Endodermal cell (in vitro differentiated cells): Measurements from ENCODE around the gene TMEM141. TPM values are rescaled to one million over a fixed set of nuclear protein-coding genes. Genes with fewer than 3 reads are reported as not detected.

Experiments used
- DNase-seq: peaks from one replicate; pipeline ENCODE4 v3.0.0-alpha.2; 2017
- H3K27ac ChIP-seq: 2 replicates; pipeline ENCODE4 v1.5.1; 2013; ENCODE audit warnings: mild to moderate bottlenecking, low read depth, low read length, moderate library complexity
- H3K27me3 ChIP-seq: 2 replicates; pipeline ENCODE4 v1.6.1; 2013; ENCODE audit warnings: mild to moderate bottlenecking, low read length, moderate library complexity; ENCODE audit not compliant: insufficient read depth, control insufficient read depth, poor library complexity, severe bottlenecking
- H3K36me3 ChIP-seq: 2 replicates; pipeline ENCODE4 v1.7.0; 2013; ENCODE audit warnings: mild to moderate bottlenecking, low read length, moderate library complexity; ENCODE audit not compliant: control insufficient read depth, insufficient read depth
- H3K4me1 ChIP-seq: one replicate; pipeline ENCODE4 v1.7.0; 2013; ENCODE audit warnings: low read length; ENCODE audit not compliant: control insufficient read depth, insufficient read depth
- H3K4me3 ChIP-seq: 2 replicates; pipeline ENCODE4 v1.5.1; 2013; ENCODE audit warnings: mild to moderate bottlenecking, low read length, moderate library complexity
- H3K9ac ChIP-seq: 2 replicates; pipeline ENCODE4 v1.6.1; 2013; ENCODE audit warnings: mild to moderate bottlenecking, low read length, moderate library complexity; ENCODE audit not compliant: poor library complexity, severe bottlenecking; ENCODE audit errors: extremely low read depth
- H3K9me3 ChIP-seq: 2 replicates; pipeline ENCODE4 v1.6.1; 2013; ENCODE audit warnings: mild to moderate bottlenecking, low read length, moderate library complexity; ENCODE audit not compliant: control insufficient read depth
- H3K27ac Mint-ChIP-seq: 2 replicates; pipeline ENCODE4 v1.8.0; 2020; ENCODE audit warnings: mixed read lengths
- H3K27me3 Mint-ChIP-seq: 2 replicates; pipeline ENCODE4 v1.8.0; 2021; ENCODE audit warnings: mild to moderate bottlenecking, mixed read lengths; ENCODE audit not compliant: insufficient read depth
- H3K36me3 Mint-ChIP-seq: 2 replicates; pipeline ENCODE4 v1.8.0; 2020; ENCODE audit warnings: low read depth, mixed read lengths
- H3K4me1 Mint-ChIP-seq: 2 replicates; pipeline ENCODE4 v1.8.0; 2020; ENCODE audit warnings: mixed read lengths
- H3K4me3 Mint-ChIP-seq: 2 replicates; pipeline ENCODE4 v1.8.0; 2020; ENCODE audit warnings: mild to moderate bottlenecking, moderate library complexity, mixed read lengths
- H3K9me3 Mint-ChIP-seq: 2 replicates; pipeline ENCODE4 v1.8.0; 2020; ENCODE audit warnings: mild to moderate bottlenecking, mixed read lengths
- CTCF ChIP-seq: fragments of 200-600 bp; sonication (generic); conservative IDR thresholded peaks from 2 replicates; pipeline ENCODE4 v1.5.0; 2021; ENCODE audit warnings: antibody characterized with exemption, mild to moderate bottlenecking
- WGBS, 2 experiments: methylation state at CpG; one replicate each; pipeline versions ENCODE4 v1.1.5 to v1.1.7; 2013; ENCODE audit warnings: missing lambda C conversion rate in 2 of 2, mixed read lengths in 1 of 2; ENCODE audit not compliant: insufficient coverage in 1 of 2, insufficient read length in 1 of 2; 5-methylcytosine and 5-hydroxymethylcytosine counted together
- total RNA-seq, 2 donors: library from RNA; stranded (reverse); fragmentation: NEBNext Ultra II Directional in 1 of 2; extraction: Animal tissue kit (Norgen Biotek cat#: 25700) in 1 of 2; gene quantifications; 2 replicates in 1 of 2; 3 replicates in 1 of 2; pipeline ENCODE4 v1.2.1, GENCODE V29; 2021

Gene TMEM141
- total RNA-seq, 2 donors from 2014 or later: 215 to 339 TPM

GRCh38 chr9:136806631-136807201, 15.6 kb downstream of the TMEM141 start:
- Histone ChIP-seq H3K9ac (peak overlapping the region; percentile 41), H3K4me3 (peak overlapping the region; percentile 84), H3K27me3 (no peaks in the 10 kb centered on the region), H3K4me1 (peaks cover 5% of the 10 kb centered on the region), H3K9me3 (no peaks in the 10 kb centered on the region), H3K36me3 (peaks cover 32% of the 10 kb centered on the region), H3K27ac (no peak overlapping the region)
- Mint-ChIP-seq H3K27ac (peak overlapping the region; percentile 39), H3K4me1 (peaks cover 20% of the 10 kb centered on the region), H3K9me3 (no peaks in the 10 kb centered on the region), H3K36me3 (peaks cover 48% of the 10 kb centered on the region), H3K4me3 (peak overlapping the region; percentile 70), H3K27me3 (peaks cover 19% of the 10 kb centered on the region)
- TF ChIP-seq CTCF: no peak
- 87 to 92% methylated on average over 21 to 25 of the region's 25 CpGs for WGBS, 2 experiments
- DNase-seq: no peak

GRCh38 chr9:136807281-136808074, 16.3 kb downstream of the TMEM141 start, which contains the start of gene RABL6:
TSS of gene RABL6 (plus strand) at chr9:136807948. CDS start at chr9:136808197, 249 bp downstream.
- WGBS, 2 experiments: 2% methylated on average over 52 to 96 of the region's 96 CpGs
- peaks cover 49% of the 10 kb centered on the region for H3K36me3 Mint-ChIP-seq
- peak within 1 kb of the TSS; percentile 87 for H3K27ac Mint-ChIP-seq
- H3K4me1 ChIP-seq: peaks cover 5% of the 10 kb centered on the region
- H3K27ac ChIP-seq: no peak within 1 kb of the TSS
- no peaks in the 10 kb centered on the region for H3K9me3 Mint-ChIP-seq
- no peaks in the 10 kb centered on the region for H3K9me3 ChIP-seq
- H3K4me1 Mint-ChIP-seq: peaks cover 20% of the 10 kb centered on the region
- peak within 1 kb of the TSS; percentile 92 for H3K4me3 ChIP-seq
- H3K9ac ChIP-seq: peak within 1 kb of the TSS; percentile 74
- peak; percentile 86 for DNase-seq
- H3K27me3 Mint-ChIP-seq: peaks cover 13% of the 10 kb centered on the region
- no peaks in the 10 kb centered on the region for H3K27me3 ChIP-seq
- TF ChIP-seq CTCF: no peak
- peaks cover 40% of the 10 kb centered on the region for H3K36me3 ChIP-seq
- H3K4me3 Mint-ChIP-seq: peak within 1 kb of the TSS; percentile 70

GRCh38 chr9:136808075-136808805, 17.1 kb downstream of the TMEM141 start:
- peaks cover 5% of the 10 kb centered on the region for H3K4me1 ChIP-seq
- no peak overlapping the region for H3K27ac ChIP-seq
- H3K27me3 Mint-ChIP-seq: peaks cover 11% of the 10 kb centered on the region
- H3K27ac Mint-ChIP-seq: peak overlapping the region; percentile 84
- no peaks in the 10 kb centered on the region for H3K9me3 Mint-ChIP-seq
- 0% methylated on average over 13 to 93 of the region's 93 CpGs for WGBS, 2 experiments
- H3K9ac ChIP-seq: peak overlapping the region; percentile 74
- no peaks in the 10 kb centered on the region for H3K9me3 ChIP-seq
- H3K27me3 ChIP-seq: no peaks in the 10 kb centered on the region
- H3K4me3 ChIP-seq: peak overlapping the region; percentile 92
- DNase-seq: no peak
- H3K36me3 Mint-ChIP-seq: peaks cover 57% of the 10 kb centered on the region
- peak overlapping the region; percentile 70 for H3K4me3 Mint-ChIP-seq
- H3K4me1 Mint-ChIP-seq: peaks cover 20% of the 10 kb centered on the region
- peaks cover 47% of the 10 kb centered on the region for H3K36me3 ChIP-seq
- TF ChIP-seq CTCF: peak; percentile 14
